ENCODE results near the gene SERP2.

Gene SERP2

GRCh38 chr13:44386913-44387556, 13.4 kb downstream of the SERP2 start:
- DNase-seq (ENCODE audit: extremely low read depth in 1 of 2, low read depth in 1 of 2), result no peak

GRCh38 chr13:44388427-44389059, 14.9 kb downstream of the SERP2 start:
- no peak for DNase-seq (ENCODE audit: extremely low read depth in 1 of 2, low read depth in 1 of 2)

- no peak for DNase-seq (ENCODE audit: extremely low read depth in 1 of 2, low read depth in 1 of 2)
Observed at GRCh38 chr13:44389060-44389666, 15.5 kb downstream of the SERP2 start.

- no peak for DNase-seq (ENCODE audit: extremely low read depth in 1 of 2, low read depth in 1 of 2)
Observed at GRCh38 chr13:44389876-44390275, 16.3 kb downstream of the SERP2 start.

- no peak for DNase-seq (ENCODE audit: extremely low read depth in 1 of 2, low read depth in 1 of 2)
Observed at GRCh38 chr13:44393391-44393790, 19.8 kb downstream of the SERP2 start.

- DNase-seq (ENCODE audit: extremely low read depth in 1 of 2, low read depth in 1 of 2), result no peak
Observed at GRCh38 chr13:44394658-44395057, 21.0 kb downstream of the SERP2 start.

GRCh38 chr13:44395976-44396694, 22.5 kb downstream of the SERP2 start:
- DNase-seq (ENCODE audit: extremely low read depth in 1 of 2, low read depth in 1 of 2), result no peak

GRCh38 chr13:44396701-44397580, 23.3 kb downstream of the SERP2 start:
- no peak for DNase-seq (ENCODE audit: extremely low read depth in 1 of 2, low read depth in 1 of 2)

- no peak for DNase-seq (ENCODE audit: extremely low read depth in 1 of 2, low read depth in 1 of 2)
Observed at GRCh38 chr13:44397766-44398223, 24.2 kb downstream of the SERP2 start.

GRCh38 chr13:44398606-44399005, 25.0 kb downstream of the SERP2 start:
- no peak for DNase-seq (ENCODE audit: extremely low read depth in 1 of 2, low read depth in 1 of 2)

GRCh38 chr13:44399074-44399473, 25.4 kb downstream of the SERP2 start:
- no peak for DNase-seq (ENCODE audit: extremely low read depth in 1 of 2, low read depth in 1 of 2)

GRCh38 chr13:44400736-44401135, 27.1 kb downstream of the SERP2 start:
- DNase-seq (ENCODE audit: extremely low read depth in 1 of 2, low read depth in 1 of 2), result no peak

- no peak for DNase-seq (ENCODE audit: extremely low read depth in 1 of 2, low read depth in 1 of 2)
Observed at GRCh38 chr13:44401577-44401976, 28.0 kb downstream of the SERP2 start.

GRCh38 chr13:44402899-44403445, 29.3 kb downstream of the SERP2 start:
- no peak for DNase-seq (ENCODE audit: extremely low read depth in 1 of 2, low read depth in 1 of 2)

- DNase-seq (ENCODE audit: extremely low read depth in 1 of 2, low read depth in 1 of 2), result no peak
Observed at GRCh38 chr13:44403461-44404056, 29.9 kb downstream of the SERP2 start.

GRCh38 chr13:44404261-44405132, 30.9 kb downstream of the SERP2 start:
- no peak for DNase-seq (ENCODE audit: extremely low read depth in 1 of 2, low read depth in 1 of 2)

- no peak for DNase-seq (ENCODE audit: extremely low read depth in 1 of 2, low read depth in 1 of 2)
Observed at GRCh38 chr13:44406617-44407016, 33.0 kb downstream of the SERP2 start.

- no peak for DNase-seq (ENCODE audit: extremely low read depth in 1 of 2, low read depth in 1 of 2)
Observed at GRCh38 chr13:44407379-44407778, 33.8 kb downstream of the SERP2 start.

- no peak for DNase-seq (ENCODE audit: extremely low read depth in 1 of 2, low read depth in 1 of 2)
Observed at GRCh38 chr13:44407891-44408290, 34.3 kb downstream of the SERP2 start.

Data from activated CD8-positive, alpha-beta memory T cell treated with anti-CD3 and anti-CD28 coated beads for 1 hour (primary cell).